ENCODE measurements around the gene SPATA22.
"Not testable (repeated sequence)": the region's sequence is repeated elsewhere in the genome, so short reads cannot be mapped to it uniquely, and the experiment has no call there.

Gene SPATA22

GRCh38 chr17:3474212-3474611, 2.6 kb upstream of the SPATA22 start:
- DNase-seq (ENCODE audit: low read depth in 3 of 3) = no peak

- no peak for DNase-seq (ENCODE audit: low read depth in 3 of 3)
These were observed 518 bp upstream of the SPATA22 start for GRCh38 chr17:3472137-3472536.

- DNase-seq (ENCODE audit: low read depth in 3 of 3) = no peak
These were observed 2.1 kb downstream of the SPATA22 start for GRCh38 chr17:3469529-3469928.

- not testable (repeated sequence) for DNase-seq (ENCODE audit: low read depth in 3 of 3)
These were observed 5.3 kb downstream of the SPATA22 start for GRCh38 chr17:3466355-3466754.

GRCh38 chr17:3448059-3448665, 23.5 kb downstream of the SPATA22 start:
- DNase-seq (ENCODE audit: low read depth in 3 of 3) = no peak

- no peak for DNase-seq (ENCODE audit: low read depth in 3 of 3)
These were observed 24.0 kb downstream of the SPATA22 start for GRCh38 chr17:3447625-3448024.

- no peak for DNase-seq (ENCODE audit: low read depth in 3 of 3)
These were observed 31.2 kb downstream of the SPATA22 start for GRCh38 chr17:3440451-3440850.

GRCh38 chr17:3438368-3438767, 33.3 kb downstream of the SPATA22 start:
- no peak for DNase-seq (ENCODE audit: low read depth in 3 of 3)

GRCh38 chr17:3433741-3434140, 37.9 kb downstream of the SPATA22 start, which contains the start of gene OR1E2:
TSS of gene OR1E2 (minus strand) at chr17:3433841. CDS start at chr17:3433841, 0 bp downstream.
- no peak for DNase-seq (ENCODE audit: low read depth in 3 of 3)

GRCh38 chr17:3433215-3433614, 38.4 kb downstream of the SPATA22 start:
- peak in 1 of 3 experiments; percentile 9 for DNase-seq (ENCODE audit: low read depth in 3 of 3)

- no peak for DNase-seq (ENCODE audit: low read depth in 3 of 3)
These were observed 53.4 kb downstream of the SPATA22 start for GRCh38 chr17:3418222-3418621.

GRCh38 chr17:3415610-3416009, 56.0 kb downstream of the SPATA22 start:
- no peak for DNase-seq (ENCODE audit: low read depth in 3 of 3)

- DNase-seq (ENCODE audit: low read depth in 3 of 3) = not testable (repeated sequence)
These were observed 59.4 kb downstream of the SPATA22 start for GRCh38 chr17:3412216-3412615.

- DNase-seq (ENCODE audit: low read depth in 3 of 3) = no peak
These were observed 60.5 kb downstream of the SPATA22 start, which contains the start of gene OR3A3 for GRCh38 chr17:3411070-3411469. TSS of gene OR3A3 (plus strand) at chr17:3411370.

GRCh38 chr17:3403856-3404255, 67.8 kb downstream of the SPATA22 start:
- not testable (repeated sequence) for DNase-seq (ENCODE audit: low read depth in 3 of 3)

- no peak for DNase-seq (ENCODE audit: low read depth in 3 of 3)
These were observed 69.8 kb downstream of the SPATA22 start for GRCh38 chr17:3401786-3402185.

- DNase-seq (ENCODE audit: low read depth in 3 of 3) = no peak
These were observed 71.6 kb downstream of the SPATA22 start for GRCh38 chr17:3400055-3400454.

- DNase-seq (ENCODE audit: low read depth in 3 of 3) = no peak
These were observed 73.3 kb downstream of the SPATA22 start, which contains the start of gene OR1E1 for GRCh38 chr17:3398310-3398709. TSS of gene OR1E1 (minus strand) at chr17:3398410. CDS start at chr17:3398410, 0 bp downstream.

- not testable (repeated sequence) for DNase-seq (ENCODE audit: low read depth in 3 of 3)
These were observed 73.8 kb downstream of the SPATA22 start for GRCh38 chr17:3397801-3398200.
